Ishikawa (cell line): ENCODE measurements around the gene ECE2.

Experiments used
- CEBPB ChIP-seq: IDR thresholded peaks from 2 replicates; pipeline ENCODE4 v1.6.1; 2012
- CREB1 ChIP-seq: IDR thresholded peaks from 2 replicates; pipeline ENCODE4 v1.6.1; 2012; ENCODE audit warnings: low read depth
- EP300 ChIP-seq: IDR thresholded peaks from 2 replicates; pipeline ENCODE4 v1.6.1; 2012; ENCODE audit warnings: borderline replicate concordance
- RAD21 ChIP-seq: IDR thresholded peaks from 2 replicates; pipeline ENCODE4 v1.6.1; 2012; ENCODE audit warnings: low read depth
- TCF12 ChIP-seq: IDR thresholded peaks from 2 replicates; pipeline ENCODE4 v1.6.1; 2012; ENCODE audit warnings: low read depth
- TEAD4 ChIP-seq: IDR thresholded peaks from 2 replicates; pipeline ENCODE4 v1.6.1; 2012
- YY1 ChIP-seq: IDR thresholded peaks from 2 replicates; pipeline ENCODE4 v1.6.1; 2012; ENCODE audit warnings: low read depth
- TF ChIP-seq, protein P1 (sequence below): IDR thresholded peaks from 2 replicates; pipeline ENCODE4 v1.6.1; 2012; ENCODE audit warnings: low read depth, mild to moderate bottlenecking

GRCh38 chr3:184311633-184312032 lies 35.8 kb downstream of the ECE2 start:
- TF ChIP-seq EP300 (no peak), TEAD4 (no peak), RAD21 (no peak), YY1 (no peak), CREB1 (no peak), CEBPB (no peak), TCF12 (no peak)
- TF ChIP-seq, protein P1, sequence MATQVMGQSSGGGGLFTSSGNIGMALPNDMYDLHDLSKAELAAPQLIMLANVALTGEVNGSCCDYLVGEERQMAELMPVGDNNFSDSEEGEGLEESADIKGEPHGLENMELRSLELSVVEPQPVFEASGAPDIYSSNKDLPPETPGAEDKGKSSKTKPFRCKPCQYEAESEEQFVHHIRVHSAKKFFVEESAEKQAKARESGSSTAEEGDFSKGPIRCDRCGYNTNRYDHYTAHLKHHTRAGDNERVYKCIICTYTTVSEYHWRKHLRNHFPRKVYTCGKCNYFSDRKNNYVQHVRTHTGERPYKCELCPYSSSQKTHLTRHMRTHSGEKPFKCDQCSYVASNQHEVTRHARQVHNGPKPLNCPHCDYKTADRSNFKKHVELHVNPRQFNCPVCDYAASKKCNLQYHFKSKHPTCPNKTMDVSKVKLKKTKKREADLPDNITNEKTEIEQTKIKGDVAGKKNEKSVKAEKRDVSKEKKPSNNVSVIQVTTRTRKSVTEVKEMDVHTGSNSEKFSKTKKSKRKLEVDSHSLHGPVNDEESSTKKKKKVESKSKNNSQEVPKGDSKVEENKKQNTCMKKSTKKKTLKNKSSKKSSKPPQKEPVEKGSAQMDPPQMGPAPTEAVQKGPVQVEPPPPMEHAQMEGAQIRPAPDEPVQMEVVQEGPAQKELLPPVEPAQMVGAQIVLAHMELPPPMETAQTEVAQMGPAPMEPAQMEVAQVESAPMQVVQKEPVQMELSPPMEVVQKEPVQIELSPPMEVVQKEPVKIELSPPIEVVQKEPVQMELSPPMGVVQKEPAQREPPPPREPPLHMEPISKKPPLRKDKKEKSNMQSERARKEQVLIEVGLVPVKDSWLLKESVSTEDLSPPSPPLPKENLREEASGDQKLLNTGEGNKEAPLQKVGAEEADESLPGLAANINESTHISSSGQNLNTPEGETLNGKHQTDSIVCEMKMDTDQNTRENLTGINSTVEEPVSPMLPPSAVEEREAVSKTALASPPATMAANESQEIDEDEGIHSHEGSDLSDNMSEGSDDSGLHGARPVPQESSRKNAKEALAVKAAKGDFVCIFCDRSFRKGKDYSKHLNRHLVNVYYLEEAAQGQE: no peak
